ENCODE results near the gene ACTMAP. TPM values are rescaled to one million over a fixed set of nuclear protein-coding genes. Genes with fewer than 3 reads are reported as not detected.

ACTMAP gene
- total RNA-seq = 2.2 and 11.3 TPM in 2 replicates

GRCh38 chr19:40750058-40750873, at the start of gene ACTMAP:
TSS of gene ACTMAP (minus strand) at chr19:40750477. CDS start at chr19:40749803, 674 bp downstream.

GRCh38 chr19:40798683-40799557, 48.6 kb upstream of the ACTMAP start, which contains the start of gene EGLN2:
TSS of gene EGLN2 (plus strand) at chr19:40799191. CDS start at chr19:40800573, 1,382 bp downstream.

GRCh38 chr19:40777937-40778705, 27.8 kb upstream of the ACTMAP start, which contains the start of gene RAB4B:
TSS of gene RAB4B (plus strand) at chr19:40778247. CDS start at chr19:40778376, 129 bp downstream.

GRCh38 chr19:40774916-40775631, 24.8 kb upstream of the ACTMAP start, which contains the start of gene MIA:
TSS of gene MIA (plus strand) at chr19:40775521. CDS start at chr19:40775543, 22 bp downstream.

GRCh38 chr19:40750874-40751537, 729 bp upstream of the ACTMAP start, which contains the start of gene SNRPA:
TSS of gene SNRPA (plus strand) at chr19:40751203. CDS start at chr19:40751409, 206 bp downstream.

GRCh38 chr19:40716482-40717324, 33.6 kb downstream of the ACTMAP start, which contains the start of the genes COQ8B and ITPKC:
TSS of gene COQ8B (minus strand) at chr19:40716886. CDS start at chr19:40714632, 2,254 bp downstream.
TSS of gene ITPKC (plus strand) at chr19:40717112. CDS start at chr19:40717136, 24 bp downstream.

Other genes starting within 250 kb of the ACTMAP start
- gene SHKBP1, start 173.6 kb downstream of the ACTMAP start, total RNA-seq = 85.1 and 95.4 TPM in 2 replicates
- gene LTBP4, start 149.1 kb downstream of the ACTMAP start, total RNA-seq = 78.5 and 278 TPM in 2 replicates
- gene NUMBL, start 59.8 kb downstream of the ACTMAP start, total RNA-seq = 32.6 and 45.3 TPM in 2 replicates
- 23.7 and 48.1 TPM in 2 replicates for gene COQ8B, start 33.6 kb downstream of the ACTMAP start, total RNA-seq
- gene ITPKC, start 33.4 kb downstream of the ACTMAP start, total RNA-seq = 13.7 and 19.3 TPM in 2 replicates
- gene SNRPA, start 726 bp upstream of the ACTMAP start, total RNA-seq = 132 and 154 TPM in 2 replicates
- gene MIA, start 25.0 kb upstream of the ACTMAP start, total RNA-seq = 1.8 TPM in 1 of 2 replicates, not detected in the other
- gene RAB4B, start 27.8 kb upstream of the ACTMAP start, total RNA-seq = 15.6 and 25.0 TPM in 2 replicates
- 82.5 and 89.2 TPM in 2 replicates for gene EGLN2, start 48.7 kb upstream of the ACTMAP start, total RNA-seq
- not detected in 2 replicates for gene CYP2A6, start 100.0 kb upstream of the ACTMAP start, total RNA-seq
- not detected in 2 replicates for gene CYP2A7, start 131.8 kb upstream of the ACTMAP start, total RNA-seq
- gene CYP2B6, start 240.8 kb upstream of the ACTMAP start, total RNA-seq = not detected in 2 replicates